Osteocyte (in vitro differentiated cells): Measurements from ENCODE around the gene DENND1A. TPM values are rescaled to one million over a fixed set of nuclear protein-coding genes. Genes with fewer than 3 reads are reported as not detected.

Source experiments
- DNase-seq: peaks from one replicate; pipeline ENCODE4 v3.0.0; 2021; ENCODE audit warnings: mixed read lengths; ENCODE audit not compliant: unreplicated experiment; ENCODE audit errors: extremely low spot score
- H3K27ac Mint-ChIP-seq: one replicate; pipeline ENCODE4 v1.8.0; 2021; ENCODE audit warnings: mild to moderate bottlenecking, mixed read lengths; ENCODE audit not compliant: unreplicated experiment
- H3K27me3 Mint-ChIP-seq: one replicate; pipeline ENCODE4 v1.8.0; 2021; ENCODE audit warnings: mixed read lengths; ENCODE audit not compliant: unreplicated experiment
- H3K36me3 Mint-ChIP-seq: one replicate; pipeline ENCODE4 v1.8.0; 2021; ENCODE audit warnings: mixed read lengths; ENCODE audit not compliant: unreplicated experiment
- H3K4me1 Mint-ChIP-seq: one replicate; pipeline ENCODE4 v1.8.0; 2021; ENCODE audit warnings: mixed read lengths; ENCODE audit not compliant: unreplicated experiment
- H3K4me3 Mint-ChIP-seq: one replicate; pipeline ENCODE4 v1.8.0; 2021; ENCODE audit warnings: mild to moderate bottlenecking, moderate library complexity, mixed read lengths; ENCODE audit not compliant: unreplicated experiment
- H3K9me3 Mint-ChIP-seq: one replicate; pipeline ENCODE4 v1.8.0; 2021; ENCODE audit warnings: mixed read lengths; ENCODE audit not compliant: unreplicated experiment
- total RNA-seq: library from RNA; stranded (reverse); gene quantifications from 2 replicates; pipeline ENCODE4 v1.2.1, GENCODE V29; 2021
- TF ChIP-seq, protein P1 (sequence below): fragments of 200-600 bp; sonication (generic); IDR thresholded peaks from 2 replicates; pipeline ENCODE4 v1.5.0; 2021; ENCODE audit warnings: antibody characterized with exemption, mild to moderate bottlenecking, moderate library complexity

The DENND1A gene
- total RNA-seq, 1 donor from 2014 or later = 19.8 TPM

- TF ChIP-seq, protein P1, sequence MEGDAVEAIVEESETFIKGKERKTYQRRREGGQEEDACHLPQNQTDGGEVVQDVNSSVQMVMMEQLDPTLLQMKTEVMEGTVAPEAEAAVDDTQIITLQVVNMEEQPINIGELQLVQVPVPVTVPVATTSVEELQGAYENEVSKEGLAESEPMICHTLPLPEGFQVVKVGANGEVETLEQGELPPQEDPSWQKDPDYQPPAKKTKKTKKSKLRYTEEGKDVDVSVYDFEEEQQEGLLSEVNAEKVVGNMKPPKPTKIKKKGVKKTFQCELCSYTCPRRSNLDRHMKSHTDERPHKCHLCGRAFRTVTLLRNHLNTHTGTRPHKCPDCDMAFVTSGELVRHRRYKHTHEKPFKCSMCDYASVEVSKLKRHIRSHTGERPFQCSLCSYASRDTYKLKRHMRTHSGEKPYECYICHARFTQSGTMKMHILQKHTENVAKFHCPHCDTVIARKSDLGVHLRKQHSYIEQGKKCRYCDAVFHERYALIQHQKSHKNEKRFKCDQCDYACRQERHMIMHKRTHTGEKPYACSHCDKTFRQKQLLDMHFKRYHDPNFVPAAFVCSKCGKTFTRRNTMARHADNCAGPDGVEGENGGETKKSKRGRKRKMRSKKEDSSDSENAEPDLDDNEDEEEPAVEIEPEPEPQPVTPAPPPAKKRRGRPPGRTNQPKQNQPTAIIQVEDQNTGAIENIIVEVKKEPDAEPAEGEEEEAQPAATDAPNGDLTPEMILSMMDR = no peak
- Mint-ChIP-seq H3K27ac (no peak overlapping the region), H3K9me3 (no peaks in the 10 kb centered on the region), H3K4me3 (no peak overlapping the region), H3K4me1 (no peaks in the 10 kb centered on the region), H3K36me3 (peaks cover 8% of the 10 kb centered on the region), H3K27me3 (no peaks in the 10 kb centered on the region)
- no peak for DNase-seq
Observed at GRCh38 chr9:123541411-123541810, 388.5 kb downstream of the DENND1A start.

DNA sequence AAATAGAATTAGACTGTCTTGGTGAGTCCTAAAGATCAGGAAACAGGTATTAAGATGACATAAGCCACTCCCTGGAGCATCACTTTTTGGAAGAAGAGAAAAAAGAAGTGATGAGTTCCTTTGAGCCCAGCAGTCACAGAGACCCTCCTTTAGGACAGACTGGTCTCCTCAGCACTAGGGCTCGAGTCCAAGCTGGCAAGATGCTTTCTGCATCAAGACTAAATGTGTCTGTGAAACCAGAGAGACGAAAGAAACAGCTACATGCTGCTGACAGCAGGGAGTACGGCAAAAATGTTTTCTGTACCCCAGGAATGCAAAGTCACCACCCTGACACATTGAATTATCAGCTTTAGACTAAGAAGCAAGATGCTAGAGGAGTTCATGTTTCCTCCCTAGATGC, 389.5 kb downstream of the DENND1A start:
- peaks cover 8% of the 10 kb centered on the region for H3K36me3 Mint-ChIP-seq
- no peak overlapping the region for H3K27ac Mint-ChIP-seq
- H3K9me3 Mint-ChIP-seq = no peaks in the 10 kb centered on the region
- no peaks in the 10 kb centered on the region for H3K27me3 Mint-ChIP-seq
- no peak overlapping the region for H3K4me3 Mint-ChIP-seq
- DNase-seq = no peak
- TF ChIP-seq, protein P1 = no peak
- no peaks in the 10 kb centered on the region for H3K4me1 Mint-ChIP-seq

- TF ChIP-seq, protein P1 = no peak
- no peak overlapping the region for H3K27ac Mint-ChIP-seq
- no peak for DNase-seq
- peaks cover 8% of the 10 kb centered on the region for H3K36me3 Mint-ChIP-seq
- H3K9me3 Mint-ChIP-seq = no peaks in the 10 kb centered on the region
- no peaks in the 10 kb centered on the region for H3K27me3 Mint-ChIP-seq
- no peak overlapping the region for H3K4me3 Mint-ChIP-seq
- peaks cover 4% of the 10 kb centered on the region for H3K4me1 Mint-ChIP-seq
Observed at GRCh38 chr9:123537809-123538208, 392.1 kb downstream of the DENND1A start.

- no peaks in the 10 kb centered on the region for H3K9me3 Mint-ChIP-seq
- H3K27ac Mint-ChIP-seq = no peak overlapping the region
- DNase-seq = no peak
- H3K36me3 Mint-ChIP-seq = peaks cover 8% of the 10 kb centered on the region
- TF ChIP-seq, protein P1 = no peak
- no peaks in the 10 kb centered on the region for H3K27me3 Mint-ChIP-seq
- no peak overlapping the region for H3K4me3 Mint-ChIP-seq
- peaks cover 4% of the 10 kb centered on the region for H3K4me1 Mint-ChIP-seq
Observed at GRCh38 chr9:123536455-123536868, 393.5 kb downstream of the DENND1A start.

DNA sequence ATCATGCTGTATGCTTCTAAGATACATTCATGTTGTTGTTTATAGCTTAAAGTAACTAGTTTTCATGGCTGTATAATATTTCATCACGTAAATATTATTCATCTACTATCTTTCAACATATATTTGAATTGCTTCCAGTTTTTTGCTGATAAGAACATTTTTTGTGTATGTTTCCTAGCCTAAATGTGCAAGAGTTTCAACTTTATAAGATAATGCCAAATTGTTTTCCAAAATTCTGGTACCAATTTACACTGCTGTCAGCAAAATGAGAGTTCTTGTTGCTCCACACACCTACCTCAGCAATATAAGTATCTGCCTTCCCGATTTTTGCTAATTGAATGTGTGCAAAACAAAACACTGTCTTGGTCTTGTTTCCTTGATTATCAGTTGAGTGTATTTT, 395.6 kb downstream of the DENND1A start:
- H3K4me3 Mint-ChIP-seq = no peak overlapping the region
- TF ChIP-seq, protein P1 = no peak

More for the DNA sequence above, 395.6 kb downstream of the DENND1A start:
- Mint-ChIP-seq H3K27ac (no peak overlapping the region), H3K27me3 (no peaks in the 10 kb centered on the region), H3K9me3 (peaks cover 10% of the 10 kb centered on the region), H3K4me1 (peaks cover 4% of the 10 kb centered on the region), H3K36me3 (peaks cover 18% of the 10 kb centered on the region)
- no peak for DNase-seq
